Astrocyte of the cerebellum (primary cell): ENCODE data around the gene AGMO.

Experiments used
- DNase-seq: peaks from one replicate; pipeline ENCODE4 v3.0.0-alpha.2; 2011; ENCODE audit warnings: low read depth
- H3K4me3 ChIP-seq: 2 replicates; pipeline ENCODE4 v1.5.1; 2011; ENCODE audit warnings: mild to moderate bottlenecking, low read depth, low read length, moderate library complexity
- CTCF ChIP-seq: IDR thresholded peaks from 2 replicates; pipeline ENCODE4 v1.5.1; 2012; ENCODE audit warnings: low read length, low read depth, moderate library complexity, mild to moderate bottlenecking; ENCODE audit errors: missing control alignments
- in situ Hi-C: cut with HindIII; loops from 2 replicates; pipeline ENCODE4 v1.10.0; 2017; ENCODE audit warnings: low sequenced_read_pairs

AGMO gene

GRCh38 chr7:15323550-15323949, 238.3 kb downstream of the AGMO start:
- H3K4me3 ChIP-seq = no peak overlapping the region
- DNase-seq = no peak
- no peak for TF ChIP-seq CTCF
- in situ Hi-C loops = loop anchor here (25.0 kb wide), 1 partner anchor 739 kb away; no protein-coding TSS in a partner anchor

GRCh38 chr7:15317215-15317614, 244.6 kb downstream of the AGMO start:
- no peak for DNase-seq
- in situ Hi-C loops = loop anchor here (25.0 kb wide), 1 partner anchor 745 kb away; no protein-coding TSS in a partner anchor
- no peak for TF ChIP-seq CTCF
- no peak overlapping the region for H3K4me3 ChIP-seq

- DNase-seq = no peak
- H3K4me3 ChIP-seq = no peak overlapping the region
- TF ChIP-seq CTCF = no peak
- in situ Hi-C loops = loop anchor here (25.0 kb wide), 1 partner anchor 747 kb away; no protein-coding TSS in a partner anchor
Measured at GRCh38 chr7:15315678-15316077, 246.1 kb downstream of the AGMO start.

- TF ChIP-seq CTCF = no peak
- no peak overlapping the region for H3K4me3 ChIP-seq
- DNase-seq = no peak
- in situ Hi-C loops = loop anchor here (25.0 kb wide), 1 partner anchor 747 kb away; no protein-coding TSS in a partner anchor
Measured at GRCh38 chr7:15314922-15315321, 246.9 kb downstream of the AGMO start.

GRCh38 chr7:15313361-15313760, 248.5 kb downstream of the AGMO start:
- DNase-seq = no peak
- in situ Hi-C loops = loop anchor here (25.0 kb wide), 1 partner anchor 749 kb away; no protein-coding TSS in a partner anchor
- no peak for TF ChIP-seq CTCF
- no peak overlapping the region for H3K4me3 ChIP-seq

- no peak for DNase-seq
- TF ChIP-seq CTCF = no peak
- in situ Hi-C loops = loop anchor here (25.0 kb wide), 1 partner anchor 752 kb away; no protein-coding TSS in a partner anchor
- H3K4me3 ChIP-seq = no peak overlapping the region
Measured at GRCh38 chr7:15309872-15310271, 251.9 kb downstream of the AGMO start.
